HepG2 (cell line): ENCODE data around the gene PRDX5.

ENCODE experiments used
- BRCA1 ChIP-seq: sonication (generic); formaldehyde crosslinking; IDR thresholded peaks from 2 replicates; pipeline ENCODE4 v1.4.0; 2020; ENCODE audit warnings: missing genetic modification reagents
- JUND ChIP-seq: sonication (generic); formaldehyde crosslinking; IDR thresholded peaks from 2 replicates; pipeline ENCODE4 v1.8.0; 2022; ENCODE audit warnings: mild to moderate bottlenecking, missing genetic modification reagents
- POLR2A ChIP-seq, 2 experiments: IDR thresholded peaks; 2 replicates each; pipeline ENCODE4 v1.6.1; 2011; ENCODE audit warnings: low read depth in 2 of 2, low read length in 2 of 2, mild to moderate bottlenecking in 1 of 2, moderate library complexity in 1 of 2; ENCODE audit not compliant: insufficient read depth in 1 of 2
- POLR2G ChIP-seq: fragments of 200-400 bp; formaldehyde crosslinking; IDR thresholded peaks from 2 replicates; pipeline ENCODE4 v1.6.1; 2018; ENCODE audit warnings: mild to moderate bottlenecking, low read depth, low read length, moderate library complexity
- SMAD3 ChIP-seq: sonication (generic); formaldehyde crosslinking; IDR thresholded peaks from 2 replicates; pipeline ENCODE4 v1.4.0; 2020; ENCODE audit warnings: missing genetic modification reagents
- SRF ChIP-seq: IDR thresholded peaks from 2 replicates; pipeline ENCODE4 v1.6.1; 2011; ENCODE audit warnings: mild to moderate bottlenecking, low read depth, low read length, moderate library complexity
- TCF7 ChIP-seq: sonication (generic); IDR thresholded peaks from 2 replicates; pipeline ENCODE4 v1.6.1; 2016; ENCODE audit warnings: antibody characterized with exemption, low read depth
- ZFP36 ChIP-seq: fragments of 150-350 bp; IDR thresholded peaks from 2 replicates; pipeline ENCODE4 v1.6.1; 2018; ENCODE audit warnings: borderline replicate concordance, low read length, low read depth; ENCODE audit not compliant: partially characterized antibody
- ZNF274 ChIP-seq: sonication (generic); formaldehyde crosslinking; IDR thresholded peaks from 2 replicates; pipeline ENCODE4 v1.5.1; 2020; ENCODE audit warnings: mild to moderate bottlenecking, missing genetic modification reagents
- ZNF431 ChIP-seq: sonication (generic); formaldehyde crosslinking; IDR thresholded peaks from 2 replicates; pipeline ENCODE4 v1.9.0; 2022; ENCODE audit warnings: missing genetic modification reagents, low read depth, mild to moderate bottlenecking, borderline replicate concordance
- TF ChIP-seq, protein P1 (sequence below): sonication (generic); formaldehyde crosslinking; IDR thresholded peaks from 2 replicates; pipeline ENCODE4 v1.5.0; 2020; ENCODE audit warnings: mild to moderate bottlenecking, missing genetic modification reagents, moderate library complexity
- TF ChIP-seq, protein P2 (sequence below), 2 experiments: sonication (generic) in 1 of 2; formaldehyde crosslinking in 1 of 2; IDR thresholded peaks; 2 replicates each; pipeline versions ENCODE4 v1.4.0 to v1.6.1; 2016 to 2020; ENCODE audit warnings: borderline replicate concordance in 1 of 2, low read depth in 1 of 2, mild to moderate bottlenecking in 1 of 2, missing genetic modification reagents in 1 of 2

DNA sequence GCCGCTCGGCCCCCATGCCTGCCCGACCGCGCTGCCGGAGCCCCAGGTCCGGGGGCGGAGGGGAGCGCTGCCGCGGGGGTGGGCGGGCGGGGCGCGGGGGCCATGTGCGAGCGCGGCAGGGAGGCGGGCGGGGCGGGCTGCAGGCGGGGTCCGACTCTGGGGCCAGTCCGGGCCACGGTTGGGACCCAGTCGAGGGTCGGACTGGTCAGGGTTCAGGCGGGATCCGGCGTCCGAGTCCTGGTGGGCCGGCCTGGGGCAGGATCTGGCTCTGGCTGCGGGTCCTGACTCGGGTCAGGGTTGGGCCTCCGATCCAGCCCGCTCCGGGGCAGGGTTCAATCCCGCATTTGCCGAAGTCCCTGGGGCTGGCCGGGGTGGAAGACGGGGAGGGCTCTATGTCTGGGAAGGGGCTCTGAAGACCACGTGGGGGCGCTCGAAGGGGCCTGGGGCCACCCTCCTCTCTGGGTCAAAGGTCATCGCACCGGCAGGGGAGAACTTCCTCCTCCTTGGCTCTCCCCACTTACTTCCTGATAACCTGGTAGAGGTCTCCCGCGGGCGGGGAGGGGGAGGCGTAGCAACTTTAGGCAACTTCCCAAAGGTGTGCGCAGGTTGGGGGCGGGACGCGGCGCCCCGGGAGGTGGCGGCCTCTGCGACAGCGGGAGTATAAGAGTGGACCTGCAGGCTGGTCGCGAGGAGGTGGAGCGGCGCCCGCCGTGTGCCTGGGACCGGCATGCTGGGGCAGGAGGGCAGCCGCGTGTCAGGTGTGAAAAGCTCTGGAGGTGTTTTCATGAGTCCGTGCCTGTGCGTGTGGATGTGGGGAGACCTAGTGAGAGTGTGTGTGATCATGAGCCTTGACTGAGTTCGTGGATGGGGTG, 12.0 kb upstream of the PRDX5 start:
- TF ChIP-seq SMAD3 (CRISPR knock-in tag) (no peak), POLR2A (IDR thresholded peaks at IDR 0.05; ENCODE audit: insufficient read depth in 1 of 2, low read depth in 2 of 2, low read length in 2 of 2) (peak in 1 of 2 experiments; percentile 67; a peak in 2 of 4 replicates), ZNF274 (CRISPR knock-in tag) (no peak), ZFP36 (no peak), ZNF431 (CRISPR knock-in tag) (no peak), JUND (no peak), SRF (no peak), TCF7 (no peak), POLR2G (peak; percentile 81), BRCA1 (CRISPR knock-in tag) (no peak)
- TF ChIP-seq, protein P1, sequence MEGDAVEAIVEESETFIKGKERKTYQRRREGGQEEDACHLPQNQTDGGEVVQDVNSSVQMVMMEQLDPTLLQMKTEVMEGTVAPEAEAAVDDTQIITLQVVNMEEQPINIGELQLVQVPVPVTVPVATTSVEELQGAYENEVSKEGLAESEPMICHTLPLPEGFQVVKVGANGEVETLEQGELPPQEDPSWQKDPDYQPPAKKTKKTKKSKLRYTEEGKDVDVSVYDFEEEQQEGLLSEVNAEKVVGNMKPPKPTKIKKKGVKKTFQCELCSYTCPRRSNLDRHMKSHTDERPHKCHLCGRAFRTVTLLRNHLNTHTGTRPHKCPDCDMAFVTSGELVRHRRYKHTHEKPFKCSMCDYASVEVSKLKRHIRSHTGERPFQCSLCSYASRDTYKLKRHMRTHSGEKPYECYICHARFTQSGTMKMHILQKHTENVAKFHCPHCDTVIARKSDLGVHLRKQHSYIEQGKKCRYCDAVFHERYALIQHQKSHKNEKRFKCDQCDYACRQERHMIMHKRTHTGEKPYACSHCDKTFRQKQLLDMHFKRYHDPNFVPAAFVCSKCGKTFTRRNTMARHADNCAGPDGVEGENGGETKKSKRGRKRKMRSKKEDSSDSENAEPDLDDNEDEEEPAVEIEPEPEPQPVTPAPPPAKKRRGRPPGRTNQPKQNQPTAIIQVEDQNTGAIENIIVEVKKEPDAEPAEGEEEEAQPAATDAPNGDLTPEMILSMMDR (CRISPR knock-in tag) = peak; percentile 90
- TF ChIP-seq, protein P2, sequence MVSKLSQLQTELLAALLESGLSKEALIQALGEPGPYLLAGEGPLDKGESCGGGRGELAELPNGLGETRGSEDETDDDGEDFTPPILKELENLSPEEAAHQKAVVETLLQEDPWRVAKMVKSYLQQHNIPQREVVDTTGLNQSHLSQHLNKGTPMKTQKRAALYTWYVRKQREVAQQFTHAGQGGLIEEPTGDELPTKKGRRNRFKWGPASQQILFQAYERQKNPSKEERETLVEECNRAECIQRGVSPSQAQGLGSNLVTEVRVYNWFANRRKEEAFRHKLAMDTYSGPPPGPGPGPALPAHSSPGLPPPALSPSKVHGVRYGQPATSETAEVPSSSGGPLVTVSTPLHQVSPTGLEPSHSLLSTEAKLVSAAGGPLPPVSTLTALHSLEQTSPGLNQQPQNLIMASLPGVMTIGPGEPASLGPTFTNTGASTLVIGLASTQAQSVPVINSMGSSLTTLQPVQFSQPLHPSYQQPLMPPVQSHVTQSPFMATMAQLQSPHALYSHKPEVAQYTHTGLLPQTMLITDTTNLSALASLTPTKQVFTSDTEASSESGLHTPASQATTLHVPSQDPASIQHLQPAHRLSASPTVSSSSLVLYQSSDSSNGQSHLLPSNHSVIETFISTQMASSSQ (IDR thresholded peaks at IDR 0.05; ENCODE audit: low read depth) = no peak
- TF ChIP-seq, protein P2 (CRISPR knock-in tag; IDR thresholded peaks at IDR 0.05; ENCODE audit: borderline replicate concordance) = no peak
